ENCODE results near the gene FMOD. TPM values are rescaled to one million over a fixed set of nuclear protein-coding genes. Genes with fewer than 3 reads are reported as not detected.

The FMOD gene
- total RNA-seq, 1 experiment from 2014 or later: 0.69 TPM

DNA sequence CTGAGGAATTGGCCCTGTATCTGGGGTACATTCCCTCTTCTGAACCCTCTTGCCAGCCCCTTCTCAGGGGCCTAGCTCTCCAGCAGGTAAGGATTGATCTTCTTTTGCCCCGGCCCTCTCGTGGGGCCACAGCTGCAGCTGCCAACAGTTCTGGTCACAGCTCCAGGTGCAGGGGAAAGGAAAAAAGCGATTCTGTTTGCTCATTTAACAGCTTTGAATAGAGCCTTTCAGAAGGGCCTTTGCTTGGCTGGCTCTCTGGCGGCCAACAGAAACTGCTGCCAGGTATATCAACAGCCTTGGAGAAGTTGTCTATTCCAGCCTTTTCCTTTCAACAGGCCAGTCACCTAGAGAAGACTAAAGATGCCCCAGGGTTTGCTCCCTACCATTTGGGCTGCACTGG is 16.1 kb upstream of the FMOD start:
- POLR2A ChIA-PET (ENCODE audit: low non-redundant PET): no interaction called here
- TF ChIP-seq, protein P1, sequence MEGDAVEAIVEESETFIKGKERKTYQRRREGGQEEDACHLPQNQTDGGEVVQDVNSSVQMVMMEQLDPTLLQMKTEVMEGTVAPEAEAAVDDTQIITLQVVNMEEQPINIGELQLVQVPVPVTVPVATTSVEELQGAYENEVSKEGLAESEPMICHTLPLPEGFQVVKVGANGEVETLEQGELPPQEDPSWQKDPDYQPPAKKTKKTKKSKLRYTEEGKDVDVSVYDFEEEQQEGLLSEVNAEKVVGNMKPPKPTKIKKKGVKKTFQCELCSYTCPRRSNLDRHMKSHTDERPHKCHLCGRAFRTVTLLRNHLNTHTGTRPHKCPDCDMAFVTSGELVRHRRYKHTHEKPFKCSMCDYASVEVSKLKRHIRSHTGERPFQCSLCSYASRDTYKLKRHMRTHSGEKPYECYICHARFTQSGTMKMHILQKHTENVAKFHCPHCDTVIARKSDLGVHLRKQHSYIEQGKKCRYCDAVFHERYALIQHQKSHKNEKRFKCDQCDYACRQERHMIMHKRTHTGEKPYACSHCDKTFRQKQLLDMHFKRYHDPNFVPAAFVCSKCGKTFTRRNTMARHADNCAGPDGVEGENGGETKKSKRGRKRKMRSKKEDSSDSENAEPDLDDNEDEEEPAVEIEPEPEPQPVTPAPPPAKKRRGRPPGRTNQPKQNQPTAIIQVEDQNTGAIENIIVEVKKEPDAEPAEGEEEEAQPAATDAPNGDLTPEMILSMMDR (conservative IDR thresholded peaks at IDR 0.05; ENCODE audit: low read depth, low read length): no peak
- no peak for TF ChIP-seq EZH2 (IDR thresholded peaks at IDR 0.05; ENCODE audit: borderline replicate concordance, low read depth, low read length, poor library complexity, severe bottlenecking)
- CTCF ChIA-PET: no interaction called here

DNA sequence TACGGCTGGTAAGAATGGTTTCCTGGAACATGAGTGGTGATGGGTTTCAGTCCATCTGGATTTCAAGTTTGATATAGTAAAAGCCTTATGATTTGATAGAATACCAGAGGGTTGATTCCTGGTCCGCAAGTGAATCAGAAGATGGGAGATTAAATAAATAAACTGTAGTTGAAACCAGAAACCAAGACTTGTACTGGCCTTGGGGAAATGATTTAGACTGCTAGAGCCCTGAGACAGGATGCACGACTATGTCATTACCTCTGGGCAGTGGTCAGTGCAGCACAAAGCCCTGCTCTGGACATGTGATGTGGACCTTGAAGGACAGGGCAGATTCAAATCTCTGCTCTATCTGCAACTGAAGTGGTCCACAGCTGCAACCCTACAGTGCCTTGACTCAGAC is 15.6 kb upstream of the FMOD start:
- ChIA-PET POLR2A (ENCODE audit: low non-redundant PET) (no interaction called here), CTCF (no interaction called here)
- Histone ChIP-seq H3K27ac (ENCODE audit: low read depth, low read length, poor library complexity, severe bottlenecking) (no peak overlapping the region), H3K4me3 (ENCODE audit: low read depth, low read length, poor library complexity, severe bottlenecking) (no peak overlapping the region), H3K27me3 (replicated peaks; ENCODE audit: insufficient read depth, low read depth, low read length, poor library complexity) (no peaks in the 10 kb centered on the region), H3K9me3 (ENCODE audit: low read depth, low read length, poor library complexity, severe bottlenecking) (no peaks in the 10 kb centered on the region), H3K4me1 (ENCODE audit: insufficient read depth, low read length, poor library complexity, severe bottlenecking) (no peaks in the 10 kb centered on the region), H3K36me3 (ENCODE audit: insufficient read depth, low read length, poor library complexity, severe bottlenecking) (no peaks in the 10 kb centered on the region)
- no TSS peak for BruUV-seq (replicated peaks)
- no peak for TF ChIP-seq EZH2 (IDR thresholded peaks at IDR 0.05; ENCODE audit: borderline replicate concordance, low read depth, low read length, poor library complexity, severe bottlenecking)
- TF ChIP-seq, protein P1 (conservative IDR thresholded peaks at IDR 0.05; ENCODE audit: low read depth, low read length): no peak
- no peak for DNase-seq (ENCODE audit: low spot score)
- intact Hi-C loops (cut with micrococcal nuclease; ENCODE audit: unreplicated experiment): no loop called here

More for the DNA sequence above, 16.1 kb upstream of the FMOD start:
- no peak overlapping the region for H3K4me3 ChIP-seq (ENCODE audit: low read depth, low read length, poor library complexity, severe bottlenecking)
- intact Hi-C loops (cut with micrococcal nuclease; ENCODE audit: unreplicated experiment): no loop called here
- H3K27ac ChIP-seq (ENCODE audit: low read depth, low read length, poor library complexity, severe bottlenecking): no peak overlapping the region
- H3K4me1 ChIP-seq (ENCODE audit: insufficient read depth, low read length, poor library complexity, severe bottlenecking): no peaks in the 10 kb centered on the region
- no TSS peak for BruUV-seq (replicated peaks)
- no peaks in the 10 kb centered on the region for H3K36me3 ChIP-seq (ENCODE audit: insufficient read depth, low read length, poor library complexity, severe bottlenecking)
- H3K27me3 ChIP-seq (replicated peaks; ENCODE audit: insufficient read depth, low read depth, low read length, poor library complexity): no peaks in the 10 kb centered on the region
- H3K9me3 ChIP-seq (ENCODE audit: low read depth, low read length, poor library complexity, severe bottlenecking): no peaks in the 10 kb centered on the region
- DNase-seq (ENCODE audit: low spot score): no peak

DNA sequence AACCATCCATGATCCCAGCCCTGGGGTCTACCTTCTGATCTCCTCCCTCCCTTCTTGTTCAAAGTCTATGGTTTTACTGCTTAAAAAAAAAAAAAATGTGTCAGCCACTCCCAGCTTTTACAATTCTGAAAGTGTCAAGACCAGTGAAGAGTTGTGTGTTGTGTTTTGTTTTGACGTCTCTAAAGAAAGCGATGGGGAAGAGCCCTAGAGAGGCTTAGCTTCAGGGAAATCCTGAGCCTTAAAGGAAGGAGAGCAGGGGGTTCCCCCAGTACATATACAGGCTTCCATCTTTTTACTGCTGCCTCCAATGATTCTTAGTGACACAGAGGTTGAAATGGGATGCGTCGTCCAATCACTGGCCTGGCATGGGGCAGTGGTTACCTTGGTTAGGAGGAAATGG is 13.9 kb upstream of the FMOD start:
- no peaks in the 10 kb centered on the region for H3K9me3 ChIP-seq (ENCODE audit: low read depth, low read length, poor library complexity, severe bottlenecking)
- BruUV-seq (replicated peaks): no TSS peak
- no peak for DNase-seq (ENCODE audit: low spot score)
- no peak for TF ChIP-seq EZH2 (IDR thresholded peaks at IDR 0.05; ENCODE audit: borderline replicate concordance, low read depth, low read length, poor library complexity, severe bottlenecking)
- TF ChIP-seq, protein P1 (conservative IDR thresholded peaks at IDR 0.05; ENCODE audit: low read depth, low read length): no peak
- intact Hi-C loops (cut with micrococcal nuclease; ENCODE audit: unreplicated experiment): no loop called here
- POLR2A ChIA-PET (ENCODE audit: low non-redundant PET): no interaction called here
- H3K4me3 ChIP-seq (ENCODE audit: low read depth, low read length, poor library complexity, severe bottlenecking): no peak overlapping the region
- no peaks in the 10 kb centered on the region for H3K4me1 ChIP-seq (ENCODE audit: insufficient read depth, low read length, poor library complexity, severe bottlenecking)
- H3K27me3 ChIP-seq (replicated peaks; ENCODE audit: insufficient read depth, low read depth, low read length, poor library complexity): no peaks in the 10 kb centered on the region
- CTCF ChIA-PET: no interaction called here
- no peak overlapping the region for H3K27ac ChIP-seq (ENCODE audit: low read depth, low read length, poor library complexity, severe bottlenecking)
- H3K36me3 ChIP-seq (ENCODE audit: insufficient read depth, low read length, poor library complexity, severe bottlenecking): no peaks in the 10 kb centered on the region

Data from A673 (cell line).